ENCODE data around the gene EML6.

DNA sequence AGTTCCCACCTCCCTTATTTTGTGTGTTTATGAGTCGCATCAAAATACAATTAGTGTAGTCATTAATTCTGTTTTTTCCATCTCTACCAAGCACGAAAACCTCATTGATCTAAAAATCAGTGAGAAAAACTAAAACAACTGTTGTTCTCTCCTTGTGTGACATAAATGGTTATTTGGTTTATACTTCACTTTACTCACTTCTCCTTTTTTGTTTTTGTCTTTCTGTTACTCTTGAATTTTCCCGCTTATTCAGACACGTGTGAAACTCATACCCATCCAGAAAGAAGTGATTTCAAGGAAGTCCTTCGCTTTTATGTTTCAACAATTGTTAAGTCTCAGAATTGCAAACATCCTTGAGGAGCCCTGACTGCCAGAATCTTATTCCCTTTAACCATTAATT, 121.6 kb downstream of the EML6 start:
- TF ChIP-seq POLR2A (IDR thresholded peaks at IDR 0.05) (no peak), EP300 (IDR thresholded peaks at IDR 0.05) (no peak), POLR2AphosphoS5 (IDR thresholded peaks at IDR 0.05) (no peak)
- TF ChIP-seq, protein P1, sequence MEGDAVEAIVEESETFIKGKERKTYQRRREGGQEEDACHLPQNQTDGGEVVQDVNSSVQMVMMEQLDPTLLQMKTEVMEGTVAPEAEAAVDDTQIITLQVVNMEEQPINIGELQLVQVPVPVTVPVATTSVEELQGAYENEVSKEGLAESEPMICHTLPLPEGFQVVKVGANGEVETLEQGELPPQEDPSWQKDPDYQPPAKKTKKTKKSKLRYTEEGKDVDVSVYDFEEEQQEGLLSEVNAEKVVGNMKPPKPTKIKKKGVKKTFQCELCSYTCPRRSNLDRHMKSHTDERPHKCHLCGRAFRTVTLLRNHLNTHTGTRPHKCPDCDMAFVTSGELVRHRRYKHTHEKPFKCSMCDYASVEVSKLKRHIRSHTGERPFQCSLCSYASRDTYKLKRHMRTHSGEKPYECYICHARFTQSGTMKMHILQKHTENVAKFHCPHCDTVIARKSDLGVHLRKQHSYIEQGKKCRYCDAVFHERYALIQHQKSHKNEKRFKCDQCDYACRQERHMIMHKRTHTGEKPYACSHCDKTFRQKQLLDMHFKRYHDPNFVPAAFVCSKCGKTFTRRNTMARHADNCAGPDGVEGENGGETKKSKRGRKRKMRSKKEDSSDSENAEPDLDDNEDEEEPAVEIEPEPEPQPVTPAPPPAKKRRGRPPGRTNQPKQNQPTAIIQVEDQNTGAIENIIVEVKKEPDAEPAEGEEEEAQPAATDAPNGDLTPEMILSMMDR (IDR thresholded peaks at IDR 0.05): no peak

Measured in upper lobe of left lung (tissue), 4 donors.